Common myeloid progenitor, CD34-positive (primary cell): ENCODE results near the gene TRIM28.

Source experiments
- CTCF ChIA-PET: fragments of 350-600 bp; sonication (Branson Sonifier 250); formaldehyde crosslinking; loops from one replicate; lab custom pipeline; 2021; ENCODE audit warnings: antibody characterized with exemption; lab: Charles Lee
- POLR2A ChIA-PET: fragments of 350-600 bp; sonication (Branson Sonifier 250); formaldehyde crosslinking; loops from one replicate; lab custom pipeline; 2021; ENCODE audit warnings: antibody characterized with exemption; lab: Charles Lee
- DNase-seq, 3 donors: peaks; one replicate each; pipeline versions ENCODE4 v3.0.0 to v3.0.0-alpha.2; 2013
- H3K27ac ChIP-seq, 2 experiments: 1 replicate in 1 of 2; 2 replicates in 1 of 2; pipeline ENCODE4 v1.7.0; 2013; ENCODE audit warnings: inconsistent platforms in 2 of 2, low read length in 2 of 2, mild to moderate bottlenecking in 2 of 2, low read depth in 1 of 2, moderate library complexity in 1 of 2; ENCODE audit not compliant: severe bottlenecking in 2 of 2, insufficient read depth in 1 of 2, poor library complexity in 1 of 2
- H3K27me3 ChIP-seq, 5 experiments: replicated peaks in 2 of 5; 1 replicate in 3 of 5; 2 replicates in 2 of 5; pipeline versions ENCODE4 v1.6.1 to v1.7.0; 2013; ENCODE audit warnings: low read length in 4 of 5, mild to moderate bottlenecking in 2 of 5, moderate library complexity in 2 of 5, inconsistent platforms in 1 of 5; ENCODE audit not compliant: insufficient read depth in 5 of 5, control insufficient read depth in 4 of 5
- H3K36me3 ChIP-seq, 4 experiments: 1 replicate in 2 of 4; 2 replicates in 2 of 4; pipeline versions ENCODE4 v1.6.1 to v1.7.0; 2013; ENCODE audit warnings: low read length in 3 of 4, control low read depth in 1 of 4, mild to moderate bottlenecking in 1 of 4; ENCODE audit not compliant: control insufficient read depth in 4 of 4, insufficient read depth in 4 of 4
- H3K4me1 ChIP-seq, 4 experiments: 1 replicate in 3 of 4; 2 replicates in 1 of 4; pipeline versions ENCODE4 v1.6.1 to v1.7.1; 2013; ENCODE audit warnings: low read length in 3 of 4, mild to moderate bottlenecking in 3 of 4, control low read depth in 1 of 4, inconsistent platforms in 1 of 4, moderate library complexity in 1 of 4; ENCODE audit not compliant: control insufficient read depth in 4 of 4, insufficient read depth in 4 of 4; ENCODE audit errors: control extremely low read depth in 1 of 4
- H3K4me3 ChIP-seq, 7 experiments: 1 replicate in 4 of 7; 2 replicates in 3 of 7; pipeline versions ENCODE4 v1.5.1 to v1.7.0; 2013; ENCODE audit warnings: mild to moderate bottlenecking in 7 of 7, low read length in 6 of 7, moderate library complexity in 6 of 7, inconsistent platforms in 2 of 7, low read depth in 2 of 7, control low read depth in 1 of 7; ENCODE audit not compliant: insufficient read depth in 4 of 7, control insufficient read depth in 1 of 7; ENCODE audit errors: extremely low read depth in 1 of 7
- H3K9me3 ChIP-seq, 5 experiments: 1 replicate in 4 of 5; 2 replicates in 1 of 5; pipeline versions ENCODE4 v1.6.1 to v1.7.1; 2013; ENCODE audit warnings: low read length in 4 of 5, mild to moderate bottlenecking in 2 of 5, inconsistent platforms in 1 of 5, low read depth in 1 of 5, moderate library complexity in 1 of 5; ENCODE audit not compliant: control insufficient read depth in 4 of 5, insufficient read depth in 2 of 5; ENCODE audit errors: control extremely low read depth in 1 of 5
- WGBS: methylation state at CpG from one replicate; pipeline ENCODE4 v1.1.5; 2013; ENCODE audit not compliant: insufficient coverage; 5-methylcytosine and 5-hydroxymethylcytosine counted together

The TRIM28 gene

GRCh38 chr19:58560921-58561320 is 17.1 kb downstream of the TRIM28 start:
- no peaks in the 10 kb centered on the region for H3K9me3 ChIP-seq
- no peak overlapping the region for H3K4me3 ChIP-seq
- no peak for DNase-seq
- peaks cover 0 to 13% (median 7%) of the 10 kb centered on the region in 4 experiments for H3K36me3 ChIP-seq
- H3K27me3 ChIP-seq = peaks cover 0 to 12% (median 0%) of the 10 kb centered on the region in 5 experiments
- ChIA-PET CTCF (interaction anchor here (0.9 to 7.2 kb wide), 5 partner anchors 10 to 42 kb away, joined by 4 to 59 read pairs (median 5); partner anchors contain the start of gene ZBTB45), POLR2A (no interaction called here)
- H3K4me1 ChIP-seq = peaks cover 3 to 58% (median 50%) of the 10 kb centered on the region in 4 experiments
- H3K27ac ChIP-seq = no peak overlapping the region

GRCh38 chr19:58561373-58562121 is 17.7 kb downstream of the TRIM28 start:
- peak overlapping the region in 3 of 7 experiments; percentile 67 to 70 (median 70) for H3K4me3 ChIP-seq
- WGBS = 80% methylated on average over 14 of the region's 16 CpGs
- H3K9me3 ChIP-seq = no peaks in the 10 kb centered on the region
- H3K27ac ChIP-seq = no peak overlapping the region
- H3K27me3 ChIP-seq = peaks cover 0 to 12% (median 0%) of the 10 kb centered on the region in 5 experiments
- no peak for DNase-seq
- peaks cover 0 to 6% (median 4%) of the 10 kb centered on the region in 4 experiments for H3K36me3 ChIP-seq
- POLR2A ChIA-PET = interaction anchor here (1.0 kb wide), 1 partner anchor 14 kb away, joined by 3 read pairs; no protein-coding TSS in a partner anchor
- peaks cover 3 to 52% (median 44%) of the 10 kb centered on the region in 4 experiments for H3K4me1 ChIP-seq
- CTCF ChIA-PET = interaction anchor here (0.9 to 7.2 kb wide), 5 partner anchors 9 to 42 kb away, joined by 4 to 59 read pairs (median 5); partner anchors contain the start of gene ZBTB45

GRCh38 chr19:58562122-58563033 is 18.5 kb downstream of the TRIM28 start:
- Histone ChIP-seq H3K4me1 (peaks cover 3 to 44% (median 36%) of the 10 kb centered on the region in 4 experiments), H3K27ac (no peak overlapping the region), H3K36me3 (peaks cover under 1 to 9% (median 4%) of the 10 kb centered on the region in 4 experiments), H3K9me3 (no peaks in the 10 kb centered on the region), H3K4me3 (peak overlapping the region in 6 of 7 experiments; percentile 35 to 70 (median 57)), H3K27me3 (peaks cover 0 to 12% (median 0%) of the 10 kb centered on the region in 5 experiments)
- WGBS = 14% methylated on average over 97 of the region's 107 CpGs
- peak; percentile 47 to 69 (median 61) for DNase-seq
- ChIA-PET POLR2A (interaction anchor here (0.8 to 1.0 kb wide), 4 partner anchors 8 to 18 kb away, joined by 3 to 4 read pairs (median 3); partner anchors contain the start of genes MZF1 and TRIM28), CTCF (interaction anchor here (1.9 to 7.2 kb wide), 2 partner anchors 18 to 43 kb away, joined by 7 to 59 read pairs; partner anchors contain the start of gene ZBTB45)

- peak in 2 of 3 donors; percentile 41 to 42 for DNase-seq
- WGBS = 6% methylated on average over 35 of the region's 40 CpGs
- Histone ChIP-seq H3K27ac (no peak overlapping the region), H3K36me3 (peaks cover 2 to 9% (median 5%) of the 10 kb centered on the region in 4 experiments), H3K4me3 (peak overlapping the region in 6 of 7 experiments; percentile 35 to 70 (median 57)), H3K9me3 (no peaks in the 10 kb centered on the region), H3K27me3 (peaks cover 0 to 12% (median 0%) of the 10 kb centered on the region in 5 experiments), H3K4me1 (peaks cover 3 to 38% (median 32%) of the 10 kb centered on the region in 4 experiments)
- CTCF ChIA-PET = interaction anchor here (7.2 kb wide), 1 partner anchor 44 kb away, joined by 59 read pairs; the partner anchor contains the start of gene ZBTB45
- POLR2A ChIA-PET = interaction anchor here (0.8 to 1.0 kb wide), 3 partner anchors 8 to 19 kb away, joined by 3 to 4 read pairs (median 3); partner anchors contain the start of genes MZF1 and TRIM28
Measured at GRCh38 chr19:58563034-58563573, 19.2 kb downstream of the TRIM28 start.

- no peak overlapping the region for H3K27ac ChIP-seq
- ChIA-PET POLR2A (no interaction called here), CTCF (interaction anchor here (1.3 kb wide), 1 partner anchor 18 kb away, joined by 4 read pairs; no protein-coding TSS in a partner anchor)
- H3K9me3 ChIP-seq = no peaks in the 10 kb centered on the region
- no peak for DNase-seq
- 97% methylated on average over 6 of the region's 6 CpGs for WGBS
- H3K4me1 ChIP-seq = peaks cover 3 to 38% (median 32%) of the 10 kb centered on the region in 4 experiments
- peak overlapping the region in 1 of 7 experiments; percentile 67 for H3K4me3 ChIP-seq
- peaks cover 2 to 14% (median 6%) of the 10 kb centered on the region in 4 experiments for H3K36me3 ChIP-seq
- peaks cover 0 to 12% (median 0%) of the 10 kb centered on the region in 5 experiments for H3K27me3 ChIP-seq
Measured at GRCh38 chr19:58563823-58564222, 20.0 kb downstream of the TRIM28 start.

GRCh38 chr19:58566989-58567388 is 23.1 kb downstream of the TRIM28 start:
- ChIA-PET CTCF (interaction anchor here (1.0 to 1.5 kb wide), 3 partner anchors 12 to 20 kb away, joined by 3 to 4 read pairs (median 4); partner anchors contain the start of gene CHMP2A), POLR2A (no interaction called here)
- Histone ChIP-seq H3K4me1 (peaks cover 0 to 23% (median 20%) of the 10 kb centered on the region in 4 experiments), H3K9me3 (no peaks in the 10 kb centered on the region), H3K27me3 (peaks cover 0 to 10% (median 0%) of the 10 kb centered on the region in 5 experiments), H3K27ac (no peak overlapping the region), H3K4me3 (no peak overlapping the region), H3K36me3 (peaks cover 2 to 39% (median 23%) of the 10 kb centered on the region in 4 experiments)
- no peak for DNase-seq
- WGBS = 100% methylated on average over 4 of the region's 5 CpGs
